Umbilical cord (tissue), 2 donors: ENCODE measurements around the gene LYZL2. TPM values are rescaled to one million over a fixed set of nuclear protein-coding genes. Genes with fewer than 3 reads are reported as not detected.
"Not testable (repeated sequence)": the region's sequence is repeated elsewhere in the genome, so short reads cannot be mapped to it uniquely, and the experiment has no call there.

Experiments
- DNase-seq: peaks from one replicate; pipeline ENCODE4 v3.0.0-alpha.2; 2015; ENCODE audit warnings: low spot score
- total RNA-seq: library from RNA; depleted of rRNA; stranded (reverse); fragments of >200 nt; gene quantifications from one replicate; pipeline ENCODE4 v1.2.3, GENCODE V29; 2014; ENCODE audit warnings: low replicate concordance; ENCODE audit not compliant: insufficient read depth

LYZL2 gene
- total RNA-seq, result not detected

GRCh38 chr10:30629653-30630052 is at the start of gene LYZL2:
Gene LYZL2, minus strand, starts transcription at chr10:30629753. Its CDS starts 2,838 bp downstream, at chr10:30626915.
- no peak for DNase-seq

GRCh38 chr10:30677616-30678015 is 48.1 kb upstream of the LYZL2 start:
- DNase-seq, result not testable (repeated sequence)

DNA sequence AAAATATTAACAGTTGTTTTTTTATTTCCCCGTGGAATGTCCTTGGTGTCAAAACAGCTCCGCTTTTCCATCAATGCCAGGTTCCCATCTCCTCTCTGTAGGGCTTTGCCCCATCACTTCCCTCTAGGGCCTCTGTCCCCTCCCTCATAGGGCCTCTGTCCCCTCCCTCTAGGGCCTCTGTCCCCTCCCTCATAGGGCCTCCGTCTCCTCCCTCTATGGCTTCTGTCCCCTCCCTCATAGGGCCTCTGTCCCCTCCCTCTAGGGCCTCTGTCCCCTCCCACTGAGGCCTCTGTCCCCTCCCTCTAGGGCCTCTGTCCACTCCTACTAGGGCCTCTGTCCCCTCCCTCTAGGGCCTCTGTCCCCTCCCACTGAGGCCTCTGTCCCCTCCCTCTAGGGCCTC is 47.6 kb upstream of the LYZL2 start:
- DNase-seq, result not testable (repeated sequence)

DNA sequence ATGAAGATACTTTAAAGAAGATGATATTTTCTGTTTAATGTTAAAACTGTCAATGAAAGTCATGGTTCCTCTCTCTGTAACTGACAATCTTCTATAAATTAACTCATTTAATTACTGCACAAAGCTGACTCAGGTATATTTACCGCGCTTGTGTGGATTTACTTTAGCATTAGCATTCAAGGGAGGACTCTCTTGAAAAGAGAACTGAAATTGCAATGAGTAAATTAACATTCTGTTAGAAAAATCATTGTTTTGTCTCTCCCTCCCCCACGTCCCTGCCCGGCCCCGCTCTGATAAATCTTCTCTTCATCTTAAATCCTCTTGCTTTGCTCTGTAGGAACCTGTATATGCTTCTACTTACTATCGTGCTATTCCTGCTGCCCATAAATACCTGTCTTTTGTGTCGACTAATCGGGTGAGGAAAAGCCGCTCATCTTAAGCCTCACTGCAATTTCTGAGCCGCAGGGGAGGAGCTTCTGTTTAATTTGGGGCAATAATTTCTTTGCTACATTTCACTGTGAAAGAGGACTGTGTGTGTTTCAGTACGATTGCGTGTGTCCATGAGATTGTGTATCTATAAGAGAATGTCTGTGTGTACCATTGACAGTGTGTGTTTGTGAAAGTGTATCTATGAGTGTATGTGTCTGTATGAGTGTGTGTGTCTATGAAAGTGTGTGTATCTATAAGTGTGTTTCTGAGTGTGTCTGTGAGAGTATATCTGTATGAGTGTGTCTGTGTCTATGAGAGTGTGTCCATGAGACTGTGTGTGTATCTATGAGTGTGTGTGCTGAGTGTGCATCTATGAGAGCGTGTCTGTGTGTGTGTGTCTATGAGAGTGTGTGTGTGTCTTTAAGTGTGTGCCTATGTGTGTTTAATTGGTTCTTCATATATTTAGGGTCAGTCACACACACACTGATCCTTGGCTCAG is 46.5 kb upstream of the LYZL2 start:
- no peak for DNase-seq

DNA sequence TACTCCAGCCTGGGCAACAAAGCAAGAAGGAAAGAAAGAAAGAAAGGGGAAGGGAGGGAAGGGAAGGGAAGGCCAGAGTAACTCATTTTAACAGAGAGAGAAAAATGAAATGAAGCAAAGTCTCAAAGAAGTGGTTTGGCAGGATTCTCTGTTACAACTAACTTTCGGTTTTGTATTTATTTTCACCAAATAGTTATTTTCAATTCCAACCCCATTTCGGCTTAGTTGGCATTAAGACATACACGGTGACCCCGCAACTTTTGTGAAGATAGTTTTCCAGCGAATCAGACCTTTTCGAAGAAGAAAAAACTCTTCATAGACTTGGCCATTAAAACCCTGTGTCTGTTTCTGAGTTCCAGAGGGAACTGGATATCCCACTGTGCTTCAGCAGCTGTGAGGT is 45.2 kb upstream of the LYZL2 start:
- DNase-seq, result no peak

GRCh38 chr10:30673262-30673661 is 43.7 kb upstream of the LYZL2 start:
- DNase-seq, result not testable (repeated sequence)

DNA sequence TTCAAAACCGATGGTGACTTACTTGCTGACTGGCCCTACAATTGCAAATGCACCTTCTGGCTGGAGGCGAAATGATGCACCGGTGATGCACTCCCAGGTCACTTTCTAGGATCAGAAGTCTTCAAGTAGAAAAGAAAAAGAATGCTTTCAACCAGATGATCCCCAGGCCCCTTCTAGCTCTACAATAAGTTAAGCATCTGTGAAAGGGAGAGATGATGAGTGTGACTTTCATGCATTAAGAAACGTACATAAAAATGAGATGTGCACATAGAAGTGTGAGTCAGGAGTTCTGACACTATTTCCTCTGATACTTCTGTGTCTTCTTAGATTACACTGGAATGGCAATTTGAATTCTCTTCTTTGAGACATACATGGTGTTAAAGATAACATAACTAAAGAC is 42.8 kb upstream of the LYZL2 start:
- DNase-seq, result not testable (repeated sequence)

- peak; percentile 91 for DNase-seq
These were observed 41.6 kb upstream of the LYZL2 start for GRCh38 chr10:30671026-30671616.

- DNase-seq, result not testable (repeated sequence)
These were observed 38.4 kb upstream of the LYZL2 start for GRCh38 chr10:30667982-30668381.

- DNase-seq, result not testable (repeated sequence)
These were observed 33.9 kb upstream of the LYZL2 start for GRCh38 chr10:30663403-30663802.

DNA sequence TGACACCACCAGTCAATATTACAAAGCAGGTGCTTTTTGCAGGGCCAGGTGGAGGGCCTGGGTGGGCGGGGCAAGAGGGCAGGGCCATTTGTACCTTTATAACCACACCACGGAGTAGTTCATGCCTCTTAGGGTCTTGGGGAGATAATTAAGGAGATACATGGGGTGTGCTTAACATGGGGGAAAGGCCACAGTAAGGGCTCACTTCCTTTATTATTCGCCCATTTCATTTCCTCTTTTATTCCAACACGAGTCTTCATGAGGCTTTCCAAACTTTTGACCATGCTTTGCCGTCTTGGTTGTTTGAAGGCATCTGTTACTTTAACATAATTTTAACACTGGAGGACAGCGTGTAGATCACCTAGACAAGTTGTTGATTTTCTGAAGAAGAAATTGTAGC is 33.3 kb upstream of the LYZL2 start:
- DNase-seq, result no peak

GRCh38 chr10:30660314-30660713 is 30.8 kb upstream of the LYZL2 start:
- not testable (repeated sequence) for DNase-seq

DNA sequence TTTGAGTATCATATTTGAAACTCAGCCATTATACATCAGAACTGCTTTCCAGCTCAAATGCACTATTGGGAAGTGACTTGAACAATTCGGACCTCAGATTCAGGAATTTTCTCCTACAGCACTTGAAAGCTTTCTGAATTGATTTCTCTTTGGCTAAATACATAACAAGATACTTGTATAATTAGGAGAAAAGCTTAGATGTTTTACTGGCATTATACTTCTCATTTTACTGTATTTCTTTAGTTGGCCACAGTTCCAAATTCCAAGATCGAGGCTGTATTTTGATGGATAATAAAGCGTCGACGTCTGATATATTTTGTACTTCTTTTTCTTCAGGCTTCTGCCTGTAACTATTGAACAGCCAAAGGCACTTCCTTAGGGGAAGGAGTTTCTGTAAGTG is 26.7 kb upstream of the LYZL2 start:
- no peak for DNase-seq

DNA sequence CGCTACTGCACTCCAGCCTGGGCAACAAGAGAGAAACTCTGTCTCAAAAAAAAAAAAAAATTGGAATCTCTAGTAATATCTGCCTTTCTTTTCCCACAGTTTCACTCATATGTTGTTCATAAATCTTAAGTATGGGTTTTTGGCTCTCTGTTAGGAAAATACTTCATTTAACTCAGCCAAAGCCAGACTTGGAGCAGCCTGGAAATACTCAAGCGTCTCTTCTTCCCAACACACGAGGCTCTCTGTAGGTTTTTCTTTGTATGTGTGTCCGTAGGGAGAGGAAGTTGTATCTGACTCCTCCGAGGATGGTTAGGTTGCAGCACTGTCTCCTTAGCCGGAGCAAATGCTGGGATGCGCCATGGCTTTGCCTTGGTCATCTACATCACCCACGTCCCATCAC is 25.4 kb upstream of the LYZL2 start:
- peak; percentile 78 for DNase-seq

DNA sequence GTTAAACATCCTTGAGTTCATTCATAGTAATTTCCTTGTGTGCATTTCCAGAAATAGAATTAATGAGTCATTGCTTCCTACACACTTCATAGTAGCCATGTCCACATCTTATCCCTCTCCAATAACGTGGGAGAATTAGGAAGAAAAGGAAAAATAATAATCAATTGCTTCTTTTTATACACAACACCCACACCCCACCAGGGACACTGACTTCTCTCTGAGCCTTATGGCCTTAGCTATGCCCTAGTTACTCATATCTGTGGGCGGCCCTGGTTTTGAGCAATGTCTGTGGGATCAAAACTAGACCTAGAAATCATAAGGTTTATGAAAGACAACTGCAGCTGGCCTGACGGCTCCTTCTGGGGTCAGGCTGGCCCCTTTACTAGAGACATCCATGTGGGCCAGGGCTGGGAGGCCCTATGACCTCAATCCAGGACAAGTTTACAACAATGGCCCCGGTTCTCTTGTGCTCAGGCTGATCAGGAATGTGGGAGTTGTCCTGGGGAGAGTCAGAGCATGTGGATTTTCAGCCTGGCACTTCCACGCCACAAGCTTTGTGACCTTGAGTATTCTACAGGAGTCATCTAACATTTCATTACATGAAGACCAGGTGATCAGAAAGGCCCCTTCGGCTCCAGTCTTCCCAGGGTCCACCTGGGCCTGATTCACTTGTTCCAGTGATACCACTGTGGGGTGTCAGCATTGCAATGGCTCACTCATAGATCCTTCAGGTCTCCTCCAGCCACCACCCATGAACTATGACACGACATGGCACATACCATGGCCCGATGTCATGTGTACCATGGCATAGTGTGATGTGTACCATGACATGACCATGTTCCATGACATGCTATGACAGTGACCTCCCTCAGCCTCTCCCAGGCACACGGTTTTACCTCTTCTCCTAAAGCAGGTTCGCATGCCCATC is 22.2 kb upstream of the LYZL2 start:
- DNase-seq, result peak; percentile 46

- DNase-seq, result no peak
These were observed 17.5 kb upstream of the LYZL2 start for GRCh38 chr10:30647089-30647488.

GRCh38 chr10:30645340-30645827 is 15.8 kb upstream of the LYZL2 start:
- DNase-seq, result peak; percentile 66

DNA sequence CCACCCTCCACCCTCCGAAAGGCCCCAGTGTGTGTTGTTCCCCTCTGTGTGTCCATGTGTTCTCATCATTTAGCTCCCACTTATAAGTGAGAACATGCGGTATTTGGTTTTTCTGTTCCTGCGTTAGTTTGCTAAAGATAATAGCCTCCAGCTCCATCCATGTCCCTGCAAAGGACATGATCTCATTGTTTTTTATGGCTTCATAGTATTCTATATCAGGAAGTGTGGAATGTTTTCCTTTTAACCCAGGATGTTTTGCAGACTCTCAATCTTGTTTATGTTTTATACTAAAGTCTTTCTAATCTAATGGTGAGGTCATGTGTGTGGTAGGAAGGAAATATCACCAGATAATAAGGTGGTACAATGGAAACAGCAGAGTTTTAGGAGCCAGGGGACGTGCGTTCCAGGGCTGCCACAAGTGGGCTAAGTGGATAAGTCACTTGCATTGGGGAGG is 14.9 kb upstream of the LYZL2 start:
- not testable (repeated sequence) for DNase-seq

GRCh38 chr10:30643557-30644199 is 14.1 kb upstream of the LYZL2 start:
- not testable (repeated sequence) for DNase-seq

DNA sequence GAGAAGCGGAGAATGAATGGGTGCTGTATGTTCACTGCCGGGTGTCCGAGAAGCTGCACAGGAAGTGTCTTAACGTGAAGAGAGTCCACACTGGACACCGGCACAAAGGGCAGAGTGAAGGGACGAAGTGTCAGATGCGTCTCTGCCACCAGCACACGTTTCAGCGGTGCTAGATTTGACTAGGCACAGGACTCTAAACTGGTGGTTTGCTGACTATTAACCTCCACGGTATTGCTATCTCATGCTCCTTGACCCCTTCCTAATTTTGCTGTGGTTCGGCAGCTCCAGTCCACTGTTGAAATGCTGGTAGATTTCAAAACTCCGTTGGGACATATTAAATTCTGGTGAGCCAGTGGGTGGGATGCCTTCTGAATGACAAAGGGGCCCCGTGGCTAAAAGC is 13.3 kb upstream of the LYZL2 start:
- DNase-seq, result not testable (repeated sequence)
